PC-3 (cell line): ENCODE results near the gene IFT43. TPM values are rescaled to one million over a fixed set of nuclear protein-coding genes. Genes with fewer than 3 reads are reported as not detected.

Source experiments
- ATAC-seq: fragments of 200-7000 bp; cut with Tn5 transposase; 2 replicates; pipeline ENCODE4 v1.9.1; 2020; ENCODE audit warnings: mild to moderate bottlenecking, moderate library complexity
- BruUV-seq: library from RNA; stranded (reverse); fragments of 400-500 nt; replicated peaks from 2 replicates; lab custom pipeline; 2021; lab: Mats Ljungman, UMichigan
- CTCF ChIA-PET: fragments of 300-600 bp; sonication (Branson Sonifier 250); formaldehyde crosslinking; loops from one replicate; lab custom pipeline; 2022; ENCODE audit warnings: antibody characterized with exemption; lab: Charles Lee
- POLR2A ChIA-PET: fragments of 300-600 bp; sonication (Branson Sonifier 250); formaldehyde crosslinking; loops from one replicate; lab custom pipeline; 2022; ENCODE audit warnings: antibody characterized with exemption; ENCODE audit not compliant: unreplicated experiment; lab: Charles Lee
- DNase-seq: peaks from one replicate; pipeline ENCODE4 v3.0.0-alpha.2; 2015
- H2AFZ ChIP-seq: fragments of 300-600 bp; sonication (generic); 2 replicates; pipeline ENCODE4 v1.6.0; 2016; ENCODE audit warnings: antibody characterized with exemption, low read length
- H3F3A ChIP-seq: fragments of 300-600 bp; sonication (generic); one replicate; pipeline ENCODE4 v1.6.0; 2017; ENCODE audit warnings: antibody characterized with exemption, low read length, control low read depth, mild to moderate bottlenecking; ENCODE audit not compliant: unreplicated experiment
- H3K27ac ChIP-seq: fragments of 300-600 bp; sonication (generic); 2 replicates; pipeline ENCODE4 v1.5.1; 2016; ENCODE audit warnings: mild to moderate bottlenecking, low read length
- H3K27me3 ChIP-seq: fragments of 300-600 bp; sonication (generic); 2 replicates; pipeline ENCODE4 v1.6.1; 2016; ENCODE audit warnings: low read length, mixed read lengths
- H3K36me3 ChIP-seq: fragments of 300-600 bp; sonication (generic); 2 replicates; pipeline ENCODE4 v1.6.1; 2016; ENCODE audit warnings: low read depth, mixed run types, low read length, mixed read lengths
- H3K4me1 ChIP-seq: fragments of 300-600 bp; sonication (generic); 2 replicates; pipeline ENCODE4 v1.5.1; 2016; ENCODE audit warnings: low read length; ENCODE audit not compliant: insufficient read depth
- H3K4me2 ChIP-seq: fragments of 300-600 bp; sonication (generic); 2 replicates; pipeline ENCODE4 v1.6.0; 2016; ENCODE audit warnings: low read length
- H3K4me3 ChIP-seq: fragments of 300-600 bp; sonication (generic); 2 replicates; pipeline ENCODE4 v1.5.1; 2016; ENCODE audit warnings: mild to moderate bottlenecking, low read length, mixed read lengths
- H3K79me2 ChIP-seq: fragments of 300-600 bp; sonication (generic); 2 replicates; pipeline ENCODE4 v1.6.1; 2017; ENCODE audit warnings: low read length, mixed read lengths
- H3K9ac ChIP-seq: fragments of 300-600 bp; sonication (generic); 2 replicates; pipeline ENCODE4 v1.6.0; 2016; ENCODE audit warnings: mild to moderate bottlenecking, low read length
- H3K9me2 ChIP-seq: fragments of 300-600 bp; sonication (generic); replicated peaks from 2 replicates; pipeline ENCODE4 v1.6.1; 2016; ENCODE audit warnings: mixed run types, low read length, mixed read lengths
- H3K9me3 ChIP-seq: fragments of 300-600 bp; sonication (generic); 2 replicates; pipeline ENCODE4 v1.6.1; 2016; ENCODE audit warnings: low read length, mixed read lengths
- H4K20me1 ChIP-seq: fragments of 300-600 bp; sonication (generic); 2 replicates; pipeline ENCODE4 v1.6.1; 2016; ENCODE audit warnings: low read length, mixed read lengths
- CTCF ChIP-seq: fragments of 300-600 bp; sonication (generic); conservative IDR thresholded peaks from 2 replicates; pipeline ENCODE4 v1.5.1; 2017; ENCODE audit warnings: antibody characterized with exemption, low read depth, mild to moderate bottlenecking, low read length
- EZH2 ChIP-seq: fragments of 300-600 bp; sonication (generic); IDR thresholded peaks from one replicate; pipeline ENCODE4 v1.6.1; 2017; ENCODE audit warnings: antibody characterized with exemption, mild to moderate bottlenecking, low read length; ENCODE audit not compliant: unreplicated experiment
- EZH2phosphoT487 ChIP-seq: fragments of 300-600 bp; sonication (generic); IDR thresholded peaks from 2 replicates; pipeline ENCODE4 v1.6.1; 2018; ENCODE audit warnings: mild to moderate bottlenecking, antibody characterized with exemption, low read length, borderline replicate concordance
- intact Hi-C: fragments of 100-400 bp; cut with micrococcal nuclease; formaldehyde crosslinking; loops from 2 replicates; pipeline ENCODE4 v1.9.0; 2023
- total RNA-seq: library from RNA; depleted of rRNA; stranded (reverse); fragments of >200 nt; gene quantifications from 2 replicates; pipeline ENCODE4 v1.2.3, GENCODE V29; 2014

IFT43 gene
- total RNA-seq, 1 experiment from 2014 or later = 41.3 TPM

GRCh38 chr14:75995372-75996041, 9.9 kb downstream of the IFT43 start:
- Histone ChIP-seq H2AFZ (no peak overlapping the region), H3K79me2 (no peaks in the 10 kb centered on the region), H3K9me2 (no peaks in the 10 kb centered on the region), H3K27ac (no peak overlapping the region), H3K27me3 (no peaks in the 10 kb centered on the region), H3K9me3 (no peaks in the 10 kb centered on the region), H3K4me1 (no peaks in the 10 kb centered on the region), H3K9ac (no peak overlapping the region), H3K36me3 (no peaks in the 10 kb centered on the region; the same call in 1 of the 2 replicates), H3F3A (no peaks in the 10 kb centered on the region), H3K4me2 (no peak overlapping the region), H3K4me3 (no peak overlapping the region), H4K20me1 (no peaks in the 10 kb centered on the region)
- TF ChIP-seq EZH2phosphoT487 (no peak), CTCF (no peak), EZH2 (no peak)
- DNase-seq (no peak), ATAC-seq (no peak)
- intact Hi-C loops = no loop called here
- ChIA-PET POLR2A (no interaction called here), CTCF (no interaction called here)
- BruUV-seq = no TSS peak

- POLR2A ChIA-PET = no interaction called here
- ATAC-seq (no peak), DNase-seq (no peak)
- Histone ChIP-seq H3K27ac (no peak overlapping the region), H3K4me3 (no peak overlapping the region), H3K4me1 (no peaks in the 10 kb centered on the region), H4K20me1 (no peaks in the 10 kb centered on the region), H2AFZ (no peak overlapping the region), H3K27me3 (no peaks in the 10 kb centered on the region), H3K79me2 (no peaks in the 10 kb centered on the region), H3K9me3 (no peaks in the 10 kb centered on the region), H3F3A (no peaks in the 10 kb centered on the region), H3K4me2 (no peak overlapping the region), H3K36me3 (no peaks in the 10 kb centered on the region; the same call in 1 of the 2 replicates), H3K9me2 (no peaks in the 10 kb centered on the region), H3K9ac (no peak overlapping the region)
- intact Hi-C loops = no loop called here
- TF ChIP-seq EZH2 (no peak), EZH2phosphoT487 (no peak), CTCF (no peak)
- no TSS peak for BruUV-seq
- CTCF ChIA-PET = no interaction called here
Measured at GRCh38 chr14:75996488-75996887, 10.9 kb downstream of the IFT43 start.

GRCh38 chr14:75999511-76000190, 14.1 kb downstream of the IFT43 start:
- Histone ChIP-seq H4K20me1 (no peaks in the 10 kb centered on the region), H3K4me3 (no peak overlapping the region), H3K27ac (no peak overlapping the region), H3K27me3 (no peaks in the 10 kb centered on the region), H3F3A (no peaks in the 10 kb centered on the region), H3K4me2 (no peak overlapping the region), H3K9me3 (peaks cover 6% of the 10 kb centered on the region; the same call in 1 of the 2 replicates), H3K9me2 (no peaks in the 10 kb centered on the region), H2AFZ (no peak overlapping the region), H3K36me3 (peaks cover 5% of the 10 kb centered on the region), H3K79me2 (no peaks in the 10 kb centered on the region), H3K4me1 (no peaks in the 10 kb centered on the region), H3K9ac (no peak overlapping the region)
- POLR2A ChIA-PET = no interaction called here
- TF ChIP-seq CTCF (no peak), EZH2phosphoT487 (no peak), EZH2 (no peak)
- BruUV-seq = no TSS peak
- intact Hi-C loops = no loop called here
- ATAC-seq = no peak
- CTCF ChIA-PET = no interaction called here
- no peak for DNase-seq
